ENCODE results near the gene HOXC5. TPM values are rescaled to one million over a fixed set of nuclear protein-coding genes. Genes with fewer than 3 reads are reported as not detected.

HOXC5 gene
- total RNA-seq = not detected in 2 replicates

DNA sequence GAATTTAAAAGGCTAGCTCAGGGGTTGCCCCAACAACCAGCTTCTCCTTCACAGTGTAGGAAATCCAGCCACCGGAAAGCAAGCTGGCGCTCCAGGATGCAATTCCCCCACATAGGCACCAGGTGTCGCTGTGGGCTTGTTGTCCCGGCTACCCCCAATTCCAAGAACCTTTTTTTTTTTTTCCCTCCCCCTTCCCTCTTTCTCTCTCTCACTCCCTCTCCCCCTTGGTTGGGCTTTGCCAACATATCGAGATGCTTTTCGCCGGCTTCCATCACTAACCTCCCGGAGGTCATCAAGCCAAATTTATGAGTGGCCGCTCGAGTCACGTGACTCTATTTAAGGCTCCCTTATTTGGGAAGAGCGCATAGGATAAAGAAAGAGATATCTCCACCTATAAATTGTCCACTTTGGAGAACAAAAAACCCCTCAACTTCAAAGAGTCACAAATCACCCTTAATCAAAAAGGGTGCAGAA lies at the start of gene HOXC5:
HOXC5 (plus strand) TSS at position 424 of the 474 bp plus-strand sequence. CDS start 73 bp downstream, outside the sequence.
- DNase-seq (ENCODE audit: low read depth, low spot score) = no peak

DNA sequence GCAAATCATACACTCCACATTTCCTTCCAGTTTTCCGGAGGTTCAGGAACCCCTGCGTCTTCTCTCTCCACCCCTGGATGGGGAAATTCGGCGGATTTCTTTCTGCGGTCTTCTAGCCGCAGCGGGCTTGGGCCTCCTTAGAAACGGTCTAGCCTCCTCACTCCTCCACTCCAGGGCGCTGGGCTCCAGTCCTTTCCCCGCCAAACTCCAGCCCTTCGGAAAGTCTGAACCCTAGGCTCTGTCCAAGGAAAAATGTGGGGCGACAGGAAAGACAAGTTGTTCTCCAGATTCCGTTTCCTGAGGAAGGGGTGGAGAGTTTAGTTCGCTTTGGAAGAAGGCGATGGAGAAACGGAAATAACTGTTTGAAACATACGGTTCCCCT lies 49.3 kb upstream of the HOXC5 start:
- DNase-seq (ENCODE audit: low read depth, low spot score) = no peak

DNA sequence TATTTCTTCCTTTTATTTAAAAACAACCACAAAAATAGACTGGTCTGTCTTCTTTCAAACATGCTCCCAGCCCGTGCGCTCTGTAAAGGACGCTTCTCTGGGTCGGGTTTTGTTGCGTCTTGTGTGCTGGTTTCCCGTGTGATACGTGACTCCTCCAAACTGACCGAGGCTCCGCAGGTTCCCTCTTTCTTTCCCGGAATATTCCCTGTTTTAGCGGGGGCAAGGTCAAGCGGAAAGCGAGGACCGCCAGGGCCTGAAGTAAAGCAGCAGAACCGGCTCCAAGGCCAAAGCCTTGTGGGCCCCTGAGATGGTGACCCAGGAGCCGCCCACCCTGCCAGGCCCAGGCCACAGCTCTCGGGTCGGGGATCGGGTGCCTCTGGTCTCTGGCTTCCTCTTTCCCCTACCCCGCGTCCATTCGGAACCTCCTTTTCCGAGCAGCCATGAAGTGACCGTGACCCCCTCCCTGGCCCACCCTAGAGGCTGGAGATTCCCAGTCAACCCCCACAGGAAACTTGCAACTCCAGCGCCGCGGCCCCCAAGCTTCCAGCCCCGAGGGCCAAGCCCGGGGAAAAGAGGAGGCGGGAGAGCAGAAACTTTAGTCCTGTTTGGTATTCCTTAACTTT lies 48.8 kb upstream of the HOXC5 start:
- no peak for DNase-seq (ENCODE audit: low read depth, low spot score)

DNA sequence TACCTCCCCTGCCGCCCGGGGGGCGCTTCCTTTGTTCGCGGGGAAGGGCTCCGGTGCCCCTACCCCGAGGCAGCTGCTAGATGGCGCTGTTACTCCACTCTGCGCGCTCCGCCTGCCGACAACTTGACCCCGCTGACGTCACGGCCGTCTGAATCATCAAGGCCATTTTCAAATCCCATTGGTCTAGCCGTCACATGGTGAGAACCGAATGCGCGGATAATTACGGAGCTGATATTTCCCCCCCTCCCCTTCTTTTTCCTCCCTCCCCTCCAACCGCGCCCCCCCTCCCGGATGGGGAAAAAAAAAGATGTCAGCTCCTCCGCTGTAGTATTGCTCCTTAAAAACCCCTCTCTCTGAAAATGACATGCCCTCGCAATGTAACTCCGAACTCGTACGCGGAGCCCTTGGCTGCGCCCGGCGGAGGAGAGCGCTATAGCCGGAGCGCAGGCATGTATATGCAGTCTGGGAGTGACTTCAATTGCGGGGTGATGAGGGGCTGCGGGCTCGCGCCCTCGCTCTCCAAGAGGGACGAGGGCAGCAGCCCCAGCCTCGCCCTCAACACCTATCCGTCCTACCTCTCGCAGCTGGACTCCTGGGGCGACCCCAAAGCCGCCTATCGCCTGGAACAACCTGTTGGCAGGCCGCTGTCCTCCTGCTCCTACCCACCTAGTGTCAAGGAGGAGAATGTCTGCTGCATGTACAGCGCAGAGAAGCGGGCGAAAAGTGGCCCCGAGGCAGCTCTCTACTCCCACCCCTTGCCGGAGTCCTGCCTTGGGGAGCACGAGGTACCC lies 47.8 kb upstream of the HOXC5 start, which contains the start of gene HOXC10:
HOXC10 (plus strand) TSS at position 246 of the 791 bp plus-strand sequence; CDS start at position 360, 114 bp downstream.
- peak; percentile 29 for DNase-seq (ENCODE audit: low read depth, low spot score)

DNA sequence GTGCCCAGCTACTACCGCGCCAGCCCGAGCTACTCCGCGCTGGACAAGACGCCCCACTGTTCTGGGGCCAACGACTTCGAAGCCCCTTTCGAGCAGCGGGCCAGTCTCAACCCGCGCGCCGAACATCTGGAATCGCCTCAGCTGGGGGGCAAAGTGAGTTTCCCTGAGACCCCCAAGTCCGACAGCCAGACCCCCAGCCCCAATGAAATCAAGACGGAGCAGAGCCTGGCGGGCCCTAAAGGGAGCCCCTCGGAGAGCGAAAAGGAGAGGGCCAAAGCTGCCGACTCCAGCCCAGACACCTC lies 47.2 kb upstream of the HOXC5 start:
- DNase-seq (ENCODE audit: low read depth, low spot score) = no peak

DNA sequence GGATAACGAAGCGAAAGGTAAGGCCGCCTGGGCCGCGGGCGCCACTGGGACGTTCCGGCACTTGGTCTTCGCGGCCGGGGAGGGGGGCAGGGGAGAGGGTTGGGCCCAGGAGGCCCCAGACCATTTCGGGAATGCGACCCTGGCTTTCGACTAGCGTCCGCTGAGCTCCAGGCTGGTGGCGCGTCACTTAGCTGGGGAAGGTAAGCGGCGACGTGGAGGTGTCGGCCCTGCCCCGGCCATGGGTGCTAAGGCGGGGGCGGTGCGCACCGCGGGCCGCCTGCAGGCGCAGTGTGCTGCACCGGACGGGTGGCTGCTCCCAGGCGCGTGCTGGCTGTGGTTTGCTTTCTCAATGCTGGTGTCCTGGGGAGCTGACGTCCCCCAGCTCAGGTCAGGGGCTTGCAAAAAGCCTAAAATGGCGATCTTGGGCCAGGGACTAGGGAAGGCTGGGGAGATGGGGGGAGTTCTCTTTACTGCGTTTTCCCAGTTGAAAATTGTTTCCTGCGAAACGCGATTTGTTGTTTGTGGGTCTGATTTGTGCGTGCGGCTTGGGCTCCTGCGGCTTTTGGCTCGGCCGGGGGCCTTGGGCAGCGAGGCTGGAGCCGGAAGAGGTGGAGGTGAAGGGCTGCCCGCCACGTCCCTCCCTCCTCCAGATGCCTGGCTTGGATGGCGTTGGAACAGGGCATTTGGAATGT lies 46.7 kb upstream of the HOXC5 start:
- no peak for DNase-seq (ENCODE audit: low read depth, low spot score)

DNA sequence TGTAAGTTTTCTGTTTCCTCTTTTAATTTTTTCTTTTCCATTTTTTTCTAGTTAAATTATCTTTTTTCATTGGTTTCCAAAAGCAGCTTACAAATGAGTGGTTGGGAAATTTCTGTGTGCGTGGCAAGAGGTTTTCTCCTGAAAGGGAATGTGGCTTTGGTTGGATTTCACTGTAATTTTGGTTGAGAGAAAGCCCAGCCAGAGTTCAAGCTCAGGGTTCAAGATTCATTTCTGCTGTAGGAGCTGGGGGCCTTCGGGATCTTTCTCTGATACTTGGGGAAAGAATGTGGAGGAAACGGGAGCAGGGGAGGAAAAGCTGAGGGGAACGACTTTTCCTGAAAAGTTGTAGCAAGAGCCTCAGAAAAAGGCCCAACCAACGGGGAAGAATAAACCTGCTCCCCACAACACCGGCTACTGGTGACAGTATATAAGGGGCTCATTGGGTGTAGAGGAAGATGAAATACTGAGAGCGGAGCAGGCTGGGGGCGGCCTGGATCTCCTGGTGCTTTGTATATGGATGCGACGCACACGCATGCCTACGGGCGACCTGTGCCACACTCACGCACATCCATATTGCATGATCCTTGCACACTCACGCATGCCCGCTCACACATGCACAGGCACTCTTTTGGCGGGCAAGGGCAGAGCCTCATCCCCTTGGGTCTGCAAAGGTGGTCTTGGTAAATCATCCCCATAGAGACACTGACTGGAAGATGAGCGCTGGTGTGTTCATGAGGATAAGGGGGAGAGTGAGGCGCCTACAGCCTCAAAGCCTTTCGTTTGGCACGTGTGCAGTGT lies 46.0 kb upstream of the HOXC5 start:
- no peak for DNase-seq (ENCODE audit: low read depth, low spot score)

DNA sequence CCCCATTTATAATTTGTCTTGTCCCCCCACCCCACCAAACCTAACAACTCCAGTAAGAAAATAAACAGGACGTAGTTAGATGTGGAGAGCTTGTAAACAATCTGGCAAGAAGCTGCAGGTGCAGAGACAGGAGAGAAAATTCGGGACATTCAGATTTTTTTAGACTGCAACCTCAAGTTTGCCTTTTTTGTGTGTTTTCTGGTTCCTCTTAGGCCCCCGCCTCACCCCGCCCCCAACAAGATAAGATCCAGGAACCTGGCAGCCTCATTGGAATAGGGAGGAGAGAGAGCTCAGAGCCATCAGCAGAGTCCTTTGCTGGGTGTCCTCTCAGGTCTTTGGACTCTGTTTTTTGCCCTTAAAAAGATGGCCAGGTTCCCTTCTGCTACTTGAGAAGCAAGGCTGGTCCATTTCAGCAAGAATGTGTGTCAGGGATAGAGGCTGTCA lies 45.0 kb upstream of the HOXC5 start:
- DNase-seq (ENCODE audit: low read depth, low spot score) = no peak

DNA sequence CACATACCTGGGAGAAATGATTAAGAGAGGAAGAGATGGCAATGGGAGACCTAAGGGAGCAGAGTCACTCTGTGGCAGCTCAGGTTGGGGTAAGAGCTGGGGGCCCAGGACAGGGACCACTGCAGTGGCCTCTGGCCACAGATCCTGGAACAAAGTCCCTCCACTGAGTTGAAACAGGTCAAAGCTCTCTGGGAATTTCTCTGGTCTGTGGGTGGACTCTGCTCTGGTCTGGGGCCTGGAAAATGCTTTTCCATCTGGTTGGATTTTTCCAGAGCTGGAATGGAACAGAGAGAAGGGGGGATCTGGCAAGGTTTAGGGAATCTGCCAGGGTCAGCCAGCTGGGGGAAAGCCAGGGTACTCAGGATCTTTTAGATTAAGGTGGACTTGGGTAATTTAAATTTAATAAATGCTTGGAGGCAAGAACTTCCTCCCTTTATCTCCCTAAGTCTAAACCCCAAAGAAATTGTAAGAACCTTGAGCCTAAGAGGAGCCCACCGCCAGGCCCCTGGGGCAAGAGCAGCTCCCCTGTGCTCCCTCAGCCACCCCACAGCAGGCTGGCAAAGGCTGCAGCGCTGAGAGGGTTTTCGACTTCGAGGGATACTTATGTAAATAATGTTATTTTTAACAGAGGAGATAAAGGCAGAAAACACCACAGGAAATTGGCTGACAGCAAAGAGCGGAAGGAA lies 44.2 kb upstream of the HOXC5 start:
- DNase-seq (ENCODE audit: low read depth, low spot score) = no peak

DNA sequence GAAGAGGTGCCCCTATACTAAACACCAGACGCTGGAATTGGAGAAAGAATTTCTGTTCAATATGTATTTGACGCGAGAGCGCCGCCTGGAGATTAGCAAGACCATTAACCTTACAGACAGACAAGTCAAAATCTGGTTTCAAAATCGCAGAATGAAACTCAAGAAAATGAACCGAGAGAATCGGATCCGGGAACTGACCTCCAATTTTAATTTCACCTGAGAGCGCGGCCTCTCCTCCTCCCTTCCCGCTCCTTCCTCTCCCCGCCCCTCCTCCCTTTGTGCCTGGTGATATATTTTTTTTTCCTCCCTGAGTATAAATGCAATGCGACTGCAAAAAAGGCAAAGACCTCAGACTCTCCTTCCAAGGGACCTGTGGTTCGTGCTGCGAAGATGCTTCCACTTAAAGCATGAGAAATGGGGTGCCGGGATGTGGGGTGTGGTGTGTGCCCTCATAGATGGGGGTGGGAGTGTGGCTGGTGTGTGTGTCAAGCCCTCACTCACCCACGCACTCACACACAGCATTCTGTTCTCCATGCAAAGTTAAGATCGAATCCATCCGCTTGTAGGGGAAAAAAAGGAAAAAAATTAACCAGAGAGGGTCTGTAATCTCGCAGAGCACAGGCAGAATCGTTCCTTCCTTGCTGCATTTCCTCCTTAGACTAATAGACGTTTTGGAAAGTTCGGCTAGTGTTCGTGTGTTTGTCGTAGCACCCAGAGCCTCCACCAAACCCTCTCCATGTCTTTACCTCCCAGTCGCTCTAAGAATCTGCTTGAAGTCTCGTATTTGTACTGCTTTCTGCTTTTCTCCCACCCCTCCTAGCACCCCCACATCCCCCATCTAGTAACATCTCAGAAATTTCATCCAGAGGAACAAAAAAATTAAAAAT lies 43.4 kb upstream of the HOXC5 start:
- DNase-seq (ENCODE audit: low read depth, low spot score) = no peak

DNA sequence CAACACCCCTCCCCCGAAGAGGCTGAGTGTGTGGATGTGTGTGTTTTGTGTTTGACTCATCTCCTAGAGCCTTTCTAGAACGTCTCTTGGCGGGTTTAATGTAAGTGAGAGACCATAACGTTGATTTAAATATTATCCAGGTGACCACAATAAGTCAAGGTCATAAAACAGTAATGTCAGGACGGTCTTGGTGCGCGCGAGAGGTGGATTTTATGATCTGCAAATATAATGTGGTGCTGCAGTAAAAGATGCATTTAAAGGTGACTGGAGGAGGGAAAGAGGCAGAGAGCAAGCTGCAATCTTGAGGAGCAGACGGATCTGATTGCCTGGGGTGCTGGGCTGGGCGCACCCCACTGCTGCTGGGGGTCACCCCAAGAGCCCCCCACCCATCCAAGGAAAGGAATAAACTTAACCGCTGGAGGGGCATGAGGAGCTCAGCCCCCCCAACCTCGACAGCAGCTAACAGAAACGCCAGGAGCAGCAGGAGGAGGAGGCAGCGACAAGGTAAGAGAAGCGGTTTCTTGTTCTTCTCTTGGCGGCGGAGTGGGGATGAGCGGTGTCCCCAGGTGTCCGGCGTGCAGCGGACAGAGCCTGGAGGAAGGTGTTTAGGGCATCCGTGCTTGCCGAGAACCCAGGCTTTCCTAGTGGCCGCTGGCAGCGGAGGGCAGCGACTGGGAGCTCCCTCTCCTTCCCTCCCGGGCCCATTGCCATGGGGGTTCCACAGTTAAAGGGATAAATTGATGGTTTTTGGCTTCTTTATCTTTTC lies 42.4 kb upstream of the HOXC5 start:
- DNase-seq (ENCODE audit: low read depth, low spot score) = no peak

DNA sequence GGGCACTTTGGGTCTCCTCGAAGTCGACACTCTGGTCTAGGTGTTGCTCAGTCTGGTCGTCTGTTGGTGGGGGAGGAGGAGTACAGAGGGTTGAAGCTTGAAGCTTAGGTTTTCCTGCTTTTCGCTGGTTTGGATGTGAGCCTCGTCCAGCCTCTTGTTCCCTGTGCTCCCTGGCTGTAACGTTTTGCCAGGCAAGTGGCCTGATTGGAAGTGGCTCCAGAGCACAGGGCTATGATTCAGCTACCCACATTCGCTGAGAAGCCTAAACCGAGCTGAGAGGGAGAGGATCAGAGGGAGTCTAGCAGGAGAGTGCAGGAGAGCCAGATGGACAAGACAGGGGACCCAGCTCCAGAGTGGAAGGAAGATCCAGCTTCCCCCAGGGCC lies 41.8 kb upstream of the HOXC5 start:
- DNase-seq (ENCODE audit: low read depth, low spot score) = no peak

DNA sequence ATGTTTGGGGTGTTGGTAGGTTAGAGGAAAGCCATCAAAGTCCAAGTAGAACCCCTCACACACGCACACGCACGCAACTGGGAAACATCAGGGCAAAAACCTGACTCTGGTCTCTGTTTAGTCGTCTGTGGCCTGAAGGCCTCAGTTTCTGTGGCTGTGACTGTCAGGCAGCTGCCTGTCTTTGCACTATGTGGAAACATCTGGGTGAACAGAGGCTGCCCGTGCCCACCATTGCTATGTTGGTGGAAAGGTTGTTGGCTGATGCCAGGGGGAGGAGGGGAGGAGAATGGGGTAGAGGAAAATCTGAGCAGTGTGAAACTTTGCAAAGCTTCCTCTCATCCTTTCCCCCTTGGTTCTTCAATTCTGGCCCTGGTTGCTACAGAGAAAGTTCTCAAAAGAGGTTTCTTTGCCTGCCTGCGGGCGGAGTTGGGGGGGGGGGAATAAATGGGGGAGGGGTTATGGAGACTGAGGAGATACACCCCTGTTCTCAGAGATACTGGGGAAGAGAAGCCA lies 40.4 kb upstream of the HOXC5 start:
- DNase-seq (ENCODE audit: low read depth, low spot score) = no peak

DNA sequence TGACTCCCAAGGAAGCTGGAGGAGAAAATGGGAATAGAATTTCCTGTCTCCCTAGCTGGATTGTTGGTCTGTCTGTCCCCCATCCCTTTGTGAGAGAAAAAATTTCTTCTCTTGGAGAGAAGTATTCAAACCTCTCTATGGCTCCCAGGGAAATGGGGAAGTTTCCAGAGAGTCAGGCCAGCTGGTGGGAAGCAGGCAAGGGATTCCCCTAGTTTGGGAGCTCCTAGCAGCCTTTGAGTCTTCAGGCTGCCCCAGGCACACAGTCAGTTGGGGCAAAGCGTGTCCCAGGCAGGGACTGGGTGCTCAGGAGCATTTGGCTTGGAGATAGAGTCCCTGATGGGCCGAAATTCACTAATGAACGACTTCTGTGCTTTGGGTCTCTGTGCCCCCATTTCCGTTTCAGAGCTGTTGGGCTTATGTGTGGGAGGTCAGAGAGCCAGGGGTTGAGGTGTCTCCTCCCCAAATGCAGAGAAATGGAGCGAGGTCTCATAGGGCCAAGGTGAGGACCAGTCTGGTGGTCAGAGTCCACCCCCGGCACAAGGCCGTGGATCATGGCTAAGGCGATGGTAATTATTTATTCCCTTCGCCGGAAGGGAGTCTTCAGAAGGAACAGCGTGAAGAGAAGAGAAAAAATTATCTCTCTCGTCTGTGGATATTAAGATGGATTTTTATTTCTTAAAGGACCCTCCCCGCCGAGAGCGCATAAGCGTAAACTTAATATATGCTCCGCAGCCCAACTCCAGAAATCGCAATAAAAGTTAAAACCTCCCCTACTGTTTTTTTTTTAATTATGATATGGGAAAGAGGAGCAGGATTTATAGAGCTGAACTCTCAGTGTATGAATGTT lies 39.5 kb upstream of the HOXC5 start:
- DNase-seq (ENCODE audit: low read depth, low spot score) = no peak

DNA sequence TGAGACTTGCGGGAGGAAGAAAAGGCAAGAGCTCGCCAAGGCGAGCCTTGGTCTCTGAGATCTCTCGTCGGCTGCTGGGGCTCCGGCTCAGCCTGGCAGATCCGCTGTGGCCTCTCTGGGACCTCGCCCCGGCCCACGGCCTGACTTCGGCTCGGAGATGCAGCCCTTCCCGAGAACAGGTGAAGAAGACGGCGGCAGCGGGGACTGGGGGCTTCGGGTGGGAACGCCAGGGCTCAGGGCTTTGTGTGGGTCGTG lies 38.9 kb upstream of the HOXC5 start:
- DNase-seq (ENCODE audit: low read depth, low spot score) = no peak

DNA sequence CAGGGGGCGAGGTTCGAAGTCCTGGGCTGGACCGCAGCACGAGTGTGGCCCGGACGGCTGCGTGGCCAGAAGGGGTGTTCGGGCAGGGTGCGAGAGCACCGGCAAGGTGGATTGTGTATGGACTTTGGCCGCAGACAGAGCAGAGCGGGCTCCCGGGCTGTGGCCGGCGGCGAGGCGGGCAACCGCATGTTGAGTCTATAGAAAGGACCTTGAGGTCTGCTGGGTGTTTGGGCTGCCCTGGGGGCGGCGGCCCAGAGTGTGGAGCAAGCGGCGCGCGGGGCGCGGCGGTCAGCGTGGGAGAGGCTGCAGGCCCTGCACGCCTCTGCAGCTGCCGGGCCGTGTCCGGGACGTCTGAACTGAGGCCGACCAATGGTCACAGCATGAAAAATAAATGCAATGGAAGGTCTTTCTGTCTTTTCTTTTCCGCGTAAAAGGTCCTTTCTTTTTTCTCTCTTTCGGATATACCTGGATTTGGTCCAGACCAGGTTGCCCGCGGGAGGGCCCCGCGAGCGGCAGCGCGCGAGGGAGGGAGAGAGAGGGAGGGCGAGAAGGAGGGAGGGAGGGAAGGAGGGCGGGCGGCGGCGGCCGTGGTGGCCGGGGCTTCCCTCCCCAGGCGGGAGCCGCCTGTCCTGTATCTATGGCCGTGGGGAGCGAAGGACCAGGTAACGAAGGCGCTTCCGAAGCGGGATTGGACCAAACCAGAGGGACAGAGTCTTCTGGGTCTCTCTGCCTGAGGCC lies 38.4 kb upstream of the HOXC5 start:
- no peak for DNase-seq (ENCODE audit: low read depth, low spot score)

DNA sequence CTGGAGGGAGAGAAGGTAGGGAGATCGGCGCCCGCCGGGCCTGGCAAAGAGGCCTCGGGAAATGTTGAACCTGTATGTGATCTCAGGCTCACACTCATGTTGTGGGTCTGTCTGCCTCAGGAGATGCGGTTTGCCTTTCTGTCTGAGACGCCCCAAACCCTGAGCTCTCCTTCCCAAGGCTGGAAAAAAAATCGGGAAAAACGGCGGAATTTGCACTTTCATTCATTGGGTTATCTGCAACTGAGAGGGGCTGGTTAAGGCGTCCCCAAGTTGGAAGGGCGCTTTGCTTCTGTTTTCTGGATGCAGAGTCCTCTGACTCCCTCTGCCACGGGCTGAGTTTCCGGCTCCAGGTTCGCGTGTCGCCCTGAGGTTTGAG lies 37.9 kb upstream of the HOXC5 start:
- no peak for DNase-seq (ENCODE audit: low read depth, low spot score)
